ENCODE measurements around the gene PACS2.

Gene PACS2

DNA sequence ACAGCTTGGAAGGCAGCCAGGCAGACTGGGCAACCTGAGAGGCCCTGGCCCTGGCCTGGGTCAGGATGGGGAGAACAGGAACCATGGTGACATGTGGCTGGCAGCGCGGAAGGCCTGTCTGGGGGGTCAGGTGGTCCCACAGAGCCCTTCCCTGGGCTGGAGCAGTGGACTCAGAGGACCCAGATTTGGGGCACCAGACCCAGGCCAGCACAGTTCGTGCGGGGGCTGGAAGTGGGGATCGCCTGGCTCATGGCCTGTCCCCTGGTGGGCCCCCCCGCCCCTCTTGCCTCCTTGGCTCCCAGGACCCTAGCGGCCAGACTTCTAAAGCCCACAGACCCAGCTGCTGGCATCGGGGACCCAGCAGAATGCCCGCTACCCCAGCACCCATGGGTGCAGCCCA lies 126.4 kb downstream of the PACS2 start:
- DNase-seq (ENCODE audit: low spot score) = no peak

DNA sequence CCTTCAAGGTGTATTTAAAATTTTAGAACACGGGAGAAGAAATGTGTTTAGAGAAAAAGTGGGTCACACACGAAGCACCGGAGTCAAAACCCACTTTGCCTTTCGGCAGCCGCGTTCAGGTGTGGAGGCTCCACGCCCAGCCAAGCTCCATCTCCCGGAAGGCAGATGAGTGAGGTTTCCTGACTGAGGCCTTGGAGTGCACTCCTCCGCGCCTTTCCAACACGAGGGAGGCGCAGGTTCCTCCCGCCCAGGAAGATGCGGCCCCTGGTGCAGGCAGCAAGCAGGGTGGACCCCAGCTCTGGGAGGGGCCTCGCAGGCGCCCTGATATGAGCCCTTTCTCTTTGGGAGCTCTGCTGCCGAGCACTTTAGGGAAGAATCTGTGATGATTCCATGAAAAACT lies 127.6 kb downstream of the PACS2 start:
- DNase-seq (ENCODE audit: low spot score) = no peak

- no peak for DNase-seq (ENCODE audit: low spot score)
Observed at GRCh38 chr14:105442834-105443233, 128.3 kb downstream of the PACS2 start.

- DNase-seq (ENCODE audit: low spot score) = no peak
Observed at GRCh38 chr14:105444859-105445258, 130.3 kb downstream of the PACS2 start.

DNA sequence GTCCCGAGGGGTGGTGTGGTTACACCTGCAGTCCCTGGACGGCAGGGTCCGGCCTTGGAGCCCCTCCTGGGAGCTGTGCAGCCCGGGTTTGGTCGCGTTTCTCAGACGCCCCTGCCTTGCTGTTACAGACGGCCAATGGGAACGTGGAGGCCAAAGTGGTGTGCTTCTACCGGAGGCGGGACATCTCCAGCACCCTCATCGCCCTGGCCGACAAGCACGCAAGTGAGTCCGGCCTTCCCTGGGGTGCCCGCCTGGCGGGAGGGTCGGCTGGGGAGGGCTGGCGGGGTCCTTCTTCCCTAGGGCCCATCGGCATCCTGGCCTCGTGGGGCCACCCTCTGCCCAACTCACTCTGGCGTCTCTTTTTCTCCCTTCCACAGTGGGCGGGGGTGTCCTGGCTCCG lies 130.7 kb downstream of the PACS2 start:
- no peak for DNase-seq (ENCODE audit: low spot score)

- DNase-seq (ENCODE audit: low spot score) = no peak
Observed at GRCh38 chr14:105445901-105446845, 131.6 kb downstream of the PACS2 start.

GRCh38 chr14:105446971-105447370 lies 132.4 kb downstream of the PACS2 start:
- no peak for DNase-seq (ENCODE audit: low spot score)
